Measurements from ENCODE around the gene PUSL1.

DNA sequence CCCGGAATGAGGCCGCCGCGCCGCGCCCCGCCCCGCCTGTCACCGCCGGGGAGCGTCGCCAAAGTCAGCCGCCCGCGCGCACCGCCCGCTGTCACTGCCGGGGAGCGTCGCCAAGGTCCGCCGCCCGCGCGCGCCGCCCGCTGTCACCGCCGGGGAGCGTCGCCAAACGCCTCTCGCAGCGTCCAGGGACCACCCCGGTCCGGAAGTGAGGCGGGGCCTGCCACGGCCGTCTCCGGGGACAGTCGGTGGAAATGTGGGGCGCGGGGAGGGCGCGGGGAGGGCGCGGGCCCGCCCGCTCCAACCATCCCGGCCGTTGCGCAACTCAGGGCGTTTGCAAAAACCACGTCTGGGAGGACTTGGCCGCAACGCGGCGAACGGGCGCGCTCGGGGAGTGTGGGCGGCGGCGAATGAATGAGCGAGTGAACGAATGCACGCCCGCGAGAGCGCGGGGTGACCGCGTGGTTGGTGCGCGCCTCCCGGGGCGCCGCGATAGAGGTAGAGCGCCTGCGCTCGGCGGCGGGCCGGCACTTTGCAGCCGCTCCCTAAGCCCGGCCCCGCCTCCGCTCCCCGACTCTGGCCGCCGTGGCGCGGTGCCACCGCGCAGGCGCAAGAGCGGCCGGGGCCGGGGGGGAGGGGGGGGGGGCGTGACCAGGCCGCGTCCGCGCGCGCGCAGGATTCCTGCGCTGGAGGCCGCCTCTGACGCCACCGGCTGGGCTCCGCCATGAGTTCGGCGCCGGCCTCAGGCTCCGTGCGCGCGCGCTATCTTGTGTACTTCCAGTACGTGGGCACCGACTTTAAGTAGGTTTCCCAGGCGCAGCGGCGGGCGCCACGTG is at the start of gene PUSL1, which contains the start of gene ACAP3:
- TF ChIP-seq BHLHE40 (IDR thresholded peaks at IDR 0.05; ENCODE audit: borderline replicate concordance) (no peak), LEF1 (IDR thresholded peaks at IDR 0.05; ENCODE audit: borderline replicate concordance) (0 out of 2 replicates have a peak, but pooled peaks have one; percentile 42), FOXA1 (IDR thresholded peaks at IDR 0.05) (no peak), SUZ12 (IDR thresholded peaks at IDR 0.05) (no peak), FOXM1 (IDR thresholded peaks at IDR 0.05; ENCODE audit: borderline replicate concordance) (peak; percentile 18; the same call in 1 of the 2 replicates), ARNT (IDR thresholded peaks at IDR 0.05) (0 out of 2 replicates have a peak, but pooled peaks have one; percentile 32), FOXK2 (IDR thresholded peaks at IDR 0.05) (no peak), ELF4 (IDR thresholded peaks at IDR 0.05) (peak; percentile 29; the same call in 1 of the 2 replicates)

Data from HEK293T (cell line).